ENCODE data around the gene JAKMIP2. TPM values are rescaled to one million over a fixed set of nuclear protein-coding genes. Genes with fewer than 3 reads are reported as not detected.

Gene JAKMIP2
- total and polyA plus RNA-seq, 2 experiments from 2014 or later: 1.4 to 4.3 TPM

- Histone ChIP-seq H4K20me1 (ENCODE audit: insufficient read depth, poor library complexity, severe bottlenecking) (no peaks in the 10 kb centered on the region), H3K27ac (no peak overlapping the region), H3K9me2 (replicated peaks; ENCODE audit: insufficient read depth) (no peaks in the 10 kb centered on the region), H3K9me3 (ENCODE audit: low read depth) (no peaks in the 10 kb centered on the region), H2AFZ (no peak overlapping the region), H3K4me3 (no peak overlapping the region), H3K27me3 (no peaks in the 10 kb centered on the region), H3K36me3 (replicated peaks; ENCODE audit: insufficient read depth, low read depth) (no peaks in the 10 kb centered on the region), H3K79me2 (no peaks in the 10 kb centered on the region), H3K4me2 (peak overlapping the region; percentile 71), H3K4me1 (ENCODE audit: insufficient read depth) (no peaks in the 10 kb centered on the region)
- TF ChIP-seq CTCF (IDR thresholded peaks at IDR 0.05; ENCODE audit: poor library complexity) (no peak), EZH2 (IDR thresholded peaks at IDR 0.05; ENCODE audit: borderline replicate concordance) (no peak), EZH2phosphoT487 (IDR thresholded peaks at IDR 0.05; ENCODE audit: low read depth, severe bottlenecking, unreplicated experiment) (no peak)
- no peak for DNase-seq (ENCODE audit: low spot score)
- WGBS (ENCODE audit: low lambda C conversion rate, missing lambda C conversion rate): 76% methylated on average over 5 of the region's 5 CpGs
Measured at GRCh38 chr5:147780924-147781573, 1.5 kb downstream of the JAKMIP2 start.

- H3K4me2 ChIP-seq: peak overlapping the region; percentile 71
- no peaks in the 10 kb centered on the region for H4K20me1 ChIP-seq (ENCODE audit: insufficient read depth, poor library complexity, severe bottlenecking)
- 90% methylated on average over 1 of the region's 1 CpG for WGBS (ENCODE audit: low lambda C conversion rate, missing lambda C conversion rate)
- no peaks in the 10 kb centered on the region for H3K27me3 ChIP-seq
- no peak overlapping the region for H3K27ac ChIP-seq
- no peak for TF ChIP-seq EZH2 (IDR thresholded peaks at IDR 0.05; ENCODE audit: borderline replicate concordance)
- no peak for TF ChIP-seq EZH2phosphoT487 (IDR thresholded peaks at IDR 0.05; ENCODE audit: low read depth, severe bottlenecking, unreplicated experiment)
- TF ChIP-seq CTCF (IDR thresholded peaks at IDR 0.05; ENCODE audit: poor library complexity): no peak
- H3K36me3 ChIP-seq (replicated peaks; ENCODE audit: insufficient read depth, low read depth): no peaks in the 10 kb centered on the region
- no peak for DNase-seq (ENCODE audit: low spot score)
- H3K4me3 ChIP-seq: no peak overlapping the region
- H3K79me2 ChIP-seq: no peaks in the 10 kb centered on the region
- no peaks in the 10 kb centered on the region for H3K9me2 ChIP-seq (replicated peaks; ENCODE audit: insufficient read depth)
- H2AFZ ChIP-seq: no peak overlapping the region
- no peaks in the 10 kb centered on the region for H3K4me1 ChIP-seq (ENCODE audit: insufficient read depth)
- no peaks in the 10 kb centered on the region for H3K9me3 ChIP-seq (ENCODE audit: low read depth)
Measured at GRCh38 chr5:147779694-147780093, 2.8 kb downstream of the JAKMIP2 start.

DNA sequence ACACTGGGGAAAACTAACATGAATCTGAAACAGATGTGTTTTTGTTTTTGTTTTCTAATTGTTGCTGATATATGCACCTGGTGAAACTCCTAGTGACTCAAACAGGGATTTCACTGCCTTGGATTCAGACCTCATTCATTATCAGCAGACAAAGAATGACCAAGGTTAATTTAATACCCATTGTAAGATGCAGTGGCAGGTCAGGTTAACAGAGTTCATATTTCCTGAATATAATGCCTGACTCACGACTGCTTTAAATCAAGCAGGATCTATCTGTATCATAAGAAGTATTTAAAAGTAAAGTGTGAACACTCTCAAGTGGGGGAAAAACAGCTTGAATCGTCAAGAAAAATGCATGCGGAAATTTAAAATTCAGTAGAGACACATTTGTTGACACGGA is 5.5 kb downstream of the JAKMIP2 start:
- Histone ChIP-seq H3K4me3 (no peak overlapping the region), H3K4me1 (ENCODE audit: insufficient read depth) (no peaks in the 10 kb centered on the region), H3K79me2 (no peaks in the 10 kb centered on the region), H3K9me2 (replicated peaks; ENCODE audit: insufficient read depth) (no peaks in the 10 kb centered on the region), H3K4me2 (no peak overlapping the region), H3K27ac (no peak overlapping the region), H3K9me3 (ENCODE audit: low read depth) (no peaks in the 10 kb centered on the region), H4K20me1 (ENCODE audit: insufficient read depth, poor library complexity, severe bottlenecking) (no peaks in the 10 kb centered on the region), H3K36me3 (replicated peaks; ENCODE audit: insufficient read depth, low read depth) (no peaks in the 10 kb centered on the region), H2AFZ (no peak overlapping the region), H3K27me3 (no peaks in the 10 kb centered on the region)
- DNase-seq (ENCODE audit: low spot score): no peak
- TF ChIP-seq CTCF (IDR thresholded peaks at IDR 0.05; ENCODE audit: poor library complexity): no peak
- TF ChIP-seq EZH2 (IDR thresholded peaks at IDR 0.05; ENCODE audit: borderline replicate concordance): no peak
- no peak for TF ChIP-seq EZH2phosphoT487 (IDR thresholded peaks at IDR 0.05; ENCODE audit: low read depth, severe bottlenecking, unreplicated experiment)
- WGBS (ENCODE audit: low lambda C conversion rate, missing lambda C conversion rate): 96% methylated on average over 4 of the region's 4 CpGs

All from hepatocyte (in vitro differentiated cells).